Spleen (tissue), 7 donors: Measurements from ENCODE around the gene SH3BP5.

Experiments
- POLR2A ChIP-seq, 3 donors: fragments of 450-650 bp; IDR thresholded peaks; one replicate each; pipeline ENCODE4 v1.5.1; 2017; ENCODE audit warnings: antibody characterized with exemption in 3 of 3, mild to moderate bottlenecking in 1 of 3
- POLR2AphosphoS5 ChIP-seq, 3 donors: sonication (generic); formaldehyde crosslinking; IDR thresholded peaks; one replicate each; pipeline ENCODE4 v1.5.1; 2017; ENCODE audit warnings: antibody characterized with exemption in 3 of 3
- TF ChIP-seq, protein P1 (sequence below), 11 experiments: fragments of 200-600 bp in 7 of 11; fragments of 450-650 bp in 4 of 11; sonication (generic) in 4 of 11; IDR thresholded peaks in 8 of 11; conservative IDR thresholded peaks in 3 of 11; 1 replicate in 7 of 11; 2 replicates in 4 of 11; pipeline versions ENCODE4 v1.4.0 to v1.8.0; 2016 to 2021; ENCODE audit warnings: antibody characterized with exemption in 11 of 11, inconsistent platforms in 4 of 11, mild to moderate bottlenecking in 1 of 11
- donor health status: DM: no; HTN: no; CAD: no; lungs with moderate emphysema.
- donor health status: DM: no; HTN: no; CAD: no.
- donor health status: DM: no; HTN: no; CAD: no.

DNA sequence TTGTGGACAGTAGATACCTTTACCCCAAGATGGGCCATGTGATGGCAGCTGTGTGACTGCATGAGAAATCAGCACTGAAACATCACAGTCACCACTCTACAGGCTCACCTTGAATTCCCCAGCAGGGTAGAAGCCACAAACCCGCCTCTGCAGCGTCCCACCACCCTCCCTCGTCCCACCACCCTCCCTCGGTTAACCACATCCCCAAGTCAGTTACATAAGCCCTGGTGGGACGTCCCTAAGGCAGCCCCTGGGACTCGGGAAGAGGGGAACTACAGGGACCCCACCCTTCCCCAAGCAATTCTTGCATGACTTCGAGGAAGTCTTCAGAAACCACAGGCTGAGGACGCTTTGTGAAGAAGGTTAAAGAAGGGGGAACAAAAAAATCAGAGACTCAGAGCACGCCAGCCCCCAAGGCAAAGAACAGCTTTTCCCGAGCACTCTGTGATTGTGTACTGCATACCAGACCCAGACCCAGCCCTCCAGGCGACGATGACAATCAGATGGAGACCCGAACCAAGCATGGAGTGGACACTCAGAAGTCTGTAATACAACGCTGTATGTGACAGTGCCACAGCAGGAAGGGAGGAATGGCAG, 60.5 kb downstream of the SH3BP5 start:
- TF ChIP-seq, protein P1, sequence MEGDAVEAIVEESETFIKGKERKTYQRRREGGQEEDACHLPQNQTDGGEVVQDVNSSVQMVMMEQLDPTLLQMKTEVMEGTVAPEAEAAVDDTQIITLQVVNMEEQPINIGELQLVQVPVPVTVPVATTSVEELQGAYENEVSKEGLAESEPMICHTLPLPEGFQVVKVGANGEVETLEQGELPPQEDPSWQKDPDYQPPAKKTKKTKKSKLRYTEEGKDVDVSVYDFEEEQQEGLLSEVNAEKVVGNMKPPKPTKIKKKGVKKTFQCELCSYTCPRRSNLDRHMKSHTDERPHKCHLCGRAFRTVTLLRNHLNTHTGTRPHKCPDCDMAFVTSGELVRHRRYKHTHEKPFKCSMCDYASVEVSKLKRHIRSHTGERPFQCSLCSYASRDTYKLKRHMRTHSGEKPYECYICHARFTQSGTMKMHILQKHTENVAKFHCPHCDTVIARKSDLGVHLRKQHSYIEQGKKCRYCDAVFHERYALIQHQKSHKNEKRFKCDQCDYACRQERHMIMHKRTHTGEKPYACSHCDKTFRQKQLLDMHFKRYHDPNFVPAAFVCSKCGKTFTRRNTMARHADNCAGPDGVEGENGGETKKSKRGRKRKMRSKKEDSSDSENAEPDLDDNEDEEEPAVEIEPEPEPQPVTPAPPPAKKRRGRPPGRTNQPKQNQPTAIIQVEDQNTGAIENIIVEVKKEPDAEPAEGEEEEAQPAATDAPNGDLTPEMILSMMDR (IDR thresholded peaks at IDR 0.05 in 8 of 11, conservative IDR thresholded peaks at IDR 0.05 in 3 of 11): peak in 3 of 11 experiments; percentile 23 to 40 (median 24)
- TF ChIP-seq POLR2AphosphoS5 (IDR thresholded peaks at IDR 0.05) (peak in 2 of 3 donors; percentile 87 to 94), POLR2A (IDR thresholded peaks at IDR 0.05) (no peak)
